Measurements from ENCODE around the gene TIAL1. TPM values are rescaled to one million over a fixed set of nuclear protein-coding genes. Genes with fewer than 3 reads are reported as not detected.

The TIAL1 gene
- total and polyA plus RNA-seq, 4 donors = 19.7 to 28.7 (median 23.4) TPM

GRCh38 chr10:119524720-119525070 lies 72.1 kb downstream of the TIAL1 start:
- Histone ChIP-seq H3K4me3 (ENCODE audit: low read depth in 1 of 3, low read length in 3 of 3) (no peak overlapping the region), H3K9me3 (ENCODE audit: control insufficient read depth in 4 of 4, low read length in 3 of 4) (no peaks in the 10 kb centered on the region), H3K36me3 (ENCODE audit: control insufficient read depth in 4 of 4, insufficient read depth in 3 of 4, low read depth in 1 of 4, low read length in 3 of 4) (peaks cover 0 to 2% (median 0%) of the 10 kb centered on the region in 4 donors), H3K9ac (ENCODE audit: low read depth in 1 of 2, low read length in 2 of 2) (no peak overlapping the region), H3K27ac (ENCODE audit: low read depth in 1 of 2, low read length in 2 of 2) (no peak overlapping the region), H3K4me1 (ENCODE audit: control insufficient read depth in 4 of 4, insufficient read depth in 4 of 4, low read length in 3 of 4) (no peaks in the 10 kb centered on the region), H3K27me3 (ENCODE audit: control insufficient read depth in 4 of 4, insufficient read depth in 4 of 4, low read length in 3 of 4) (no peaks in the 10 kb centered on the region)
- TF ChIP-seq NR2F2 (IDR thresholded peaks at IDR 0.05) = no peak
- TF ChIP-seq RXRA (IDR thresholded peaks at IDR 0.05) = no peak
- no peak for TF ChIP-seq EGR1 (IDR thresholded peaks at IDR 0.05; ENCODE audit: low read depth in 2 of 2)
- DNase-seq (ENCODE audit: low spot score) = no peak
- 96% methylated on average over 13 of the region's 13 CpGs for WGBS

DNA sequence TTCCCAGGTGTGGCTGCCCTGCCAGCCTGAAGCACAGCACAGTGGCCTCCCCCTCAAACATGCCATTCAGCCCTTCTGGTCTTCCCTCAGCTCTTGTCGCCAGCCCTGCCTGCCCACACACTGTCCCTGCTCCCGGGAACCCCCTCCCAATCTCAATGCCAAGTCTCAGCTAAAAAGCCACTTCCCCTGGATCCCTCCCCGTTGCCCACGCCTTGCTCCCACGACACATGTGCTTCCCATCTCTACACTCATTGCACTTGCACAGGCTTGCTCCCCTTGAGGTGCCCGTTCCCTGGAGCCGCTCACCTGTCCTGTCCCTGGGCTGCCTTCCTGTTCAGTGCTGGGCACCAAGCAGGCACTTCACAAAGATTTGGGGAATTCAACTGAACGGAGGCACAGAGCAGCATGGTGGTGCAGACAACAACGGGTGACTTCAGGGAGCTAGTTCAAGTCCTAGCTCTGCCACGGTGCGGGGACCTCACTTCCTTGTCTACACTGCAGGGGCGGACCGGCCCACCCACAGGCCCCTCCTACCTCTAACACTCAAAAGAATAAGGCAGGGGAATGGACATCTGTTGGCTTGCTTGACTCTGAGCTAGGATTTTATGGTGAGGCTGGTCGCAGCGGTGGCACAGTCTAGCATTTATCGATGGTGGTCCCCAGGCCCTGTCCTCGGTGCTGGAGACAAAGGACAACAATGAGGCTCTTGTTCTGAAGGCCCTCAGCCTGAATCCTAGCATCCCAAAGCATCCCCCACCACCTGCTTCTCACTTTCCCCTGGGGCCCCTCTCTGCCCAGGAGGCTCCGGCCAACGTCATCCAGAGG lies 72.7 kb downstream of the TIAL1 start:
- H3K36me3 ChIP-seq (ENCODE audit: control insufficient read depth in 4 of 4, insufficient read depth in 3 of 4, low read depth in 1 of 4, low read length in 3 of 4) = peaks cover 0 to 2% (median 0%) of the 10 kb centered on the region in 4 donors
- H3K9me3 ChIP-seq (ENCODE audit: control insufficient read depth in 4 of 4, low read length in 3 of 4) = no peaks in the 10 kb centered on the region
- no peaks in the 10 kb centered on the region for H3K4me1 ChIP-seq (ENCODE audit: control insufficient read depth in 4 of 4, insufficient read depth in 4 of 4, low read length in 3 of 4)
- no peak for DNase-seq (ENCODE audit: low spot score)
- H3K27ac ChIP-seq (ENCODE audit: low read depth in 1 of 2, low read length in 2 of 2) = no peak overlapping the region
- H3K27me3 ChIP-seq (ENCODE audit: control insufficient read depth in 4 of 4, insufficient read depth in 4 of 4, low read length in 3 of 4) = no peaks in the 10 kb centered on the region
- H3K9ac ChIP-seq (ENCODE audit: low read depth in 1 of 2, low read length in 2 of 2) = no peak overlapping the region
- 94% methylated on average over 19 of the region's 19 CpGs for WGBS
- H3K4me3 ChIP-seq (ENCODE audit: low read depth in 1 of 3, low read length in 3 of 3) = no peak overlapping the region
- no peak for TF ChIP-seq RAD21 (IDR thresholded peaks at IDR 0.05)
- TF ChIP-seq, protein P1, sequence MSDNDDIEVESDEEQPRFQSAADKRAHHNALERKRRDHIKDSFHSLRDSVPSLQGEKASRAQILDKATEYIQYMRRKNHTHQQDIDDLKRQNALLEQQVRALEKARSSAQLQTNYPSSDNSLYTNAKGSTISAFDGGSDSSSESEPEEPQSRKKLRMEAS (IDR thresholded peaks at IDR 0.05) = no peak
- no peak for TF ChIP-seq FOXA2 (IDR thresholded peaks at IDR 0.05)
- no peak for TF ChIP-seq JUND (IDR thresholded peaks at IDR 0.05)
- TF ChIP-seq EGR1 (IDR thresholded peaks at IDR 0.05; ENCODE audit: low read depth in 2 of 2) = no peak
- no peak for TF ChIP-seq YY1 (IDR thresholded peaks at IDR 0.05)
- no peak for TF ChIP-seq REST (IDR thresholded peaks at IDR 0.05)
- TF ChIP-seq, protein P2, sequence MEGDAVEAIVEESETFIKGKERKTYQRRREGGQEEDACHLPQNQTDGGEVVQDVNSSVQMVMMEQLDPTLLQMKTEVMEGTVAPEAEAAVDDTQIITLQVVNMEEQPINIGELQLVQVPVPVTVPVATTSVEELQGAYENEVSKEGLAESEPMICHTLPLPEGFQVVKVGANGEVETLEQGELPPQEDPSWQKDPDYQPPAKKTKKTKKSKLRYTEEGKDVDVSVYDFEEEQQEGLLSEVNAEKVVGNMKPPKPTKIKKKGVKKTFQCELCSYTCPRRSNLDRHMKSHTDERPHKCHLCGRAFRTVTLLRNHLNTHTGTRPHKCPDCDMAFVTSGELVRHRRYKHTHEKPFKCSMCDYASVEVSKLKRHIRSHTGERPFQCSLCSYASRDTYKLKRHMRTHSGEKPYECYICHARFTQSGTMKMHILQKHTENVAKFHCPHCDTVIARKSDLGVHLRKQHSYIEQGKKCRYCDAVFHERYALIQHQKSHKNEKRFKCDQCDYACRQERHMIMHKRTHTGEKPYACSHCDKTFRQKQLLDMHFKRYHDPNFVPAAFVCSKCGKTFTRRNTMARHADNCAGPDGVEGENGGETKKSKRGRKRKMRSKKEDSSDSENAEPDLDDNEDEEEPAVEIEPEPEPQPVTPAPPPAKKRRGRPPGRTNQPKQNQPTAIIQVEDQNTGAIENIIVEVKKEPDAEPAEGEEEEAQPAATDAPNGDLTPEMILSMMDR (IDR thresholded peaks at IDR 0.05; ENCODE audit: low read depth, low read length, missing input control) = no peak
- no peak for TF ChIP-seq ATF3 (IDR thresholded peaks at IDR 0.05)
- no peak for TF ChIP-seq NR2F2 (IDR thresholded peaks at IDR 0.05)
- no peak for TF ChIP-seq GABPA (IDR thresholded peaks at IDR 0.05 in 1 of 2, conservative IDR thresholded peaks at IDR 0.05 in 1 of 2)
- TF ChIP-seq SP1 (IDR thresholded peaks at IDR 0.05) = no peak
- TF ChIP-seq TAF1 (conservative IDR thresholded peaks at IDR 0.05) = no peak
- no peak for TF ChIP-seq FOXA1 (IDR thresholded peaks at IDR 0.05)
- no peak for TF ChIP-seq RXRA (IDR thresholded peaks at IDR 0.05)
- no peak for TF ChIP-seq ZBTB33 (IDR thresholded peaks at IDR 0.05)
- TF ChIP-seq HNF4A (conservative IDR thresholded peaks at IDR 0.05) = no peak
